Panc1 (cell line): ENCODE measurements around the gene OPHN1.
"Not testable (repeated sequence)": the region's sequence is repeated elsewhere in the genome, so short reads cannot be mapped to it uniquely, and the experiment has no call there.

Source experiments
- REST ChIP-seq, 2 experiments: IDR thresholded peaks; 2 replicates each; pipeline ENCODE4 v1.6.1; 2011 to 2012; ENCODE audit warnings: low read depth in 2 of 2, control low read depth in 1 of 2, low read length in 1 of 2, mild to moderate bottlenecking in 1 of 2, moderate library complexity in 1 of 2; ENCODE audit not compliant: insufficient read depth in 1 of 2
- TF ChIP-seq, protein P1 (sequence below): fragments of 450-650 bp; IDR thresholded peaks from 2 replicates; pipeline ENCODE4 v1.5.1; 2017; ENCODE audit warnings: mild to moderate bottlenecking

GRCh38 chrX:68070119-68070518 lies 363.2 kb downstream of the OPHN1 start:
- not testable (repeated sequence) for TF ChIP-seq REST (IDR thresholded peaks at IDR 0.05; ENCODE audit: insufficient read depth in 1 of 2, low read depth in 2 of 2, low read length in 1 of 2)
- TF ChIP-seq, protein P1, sequence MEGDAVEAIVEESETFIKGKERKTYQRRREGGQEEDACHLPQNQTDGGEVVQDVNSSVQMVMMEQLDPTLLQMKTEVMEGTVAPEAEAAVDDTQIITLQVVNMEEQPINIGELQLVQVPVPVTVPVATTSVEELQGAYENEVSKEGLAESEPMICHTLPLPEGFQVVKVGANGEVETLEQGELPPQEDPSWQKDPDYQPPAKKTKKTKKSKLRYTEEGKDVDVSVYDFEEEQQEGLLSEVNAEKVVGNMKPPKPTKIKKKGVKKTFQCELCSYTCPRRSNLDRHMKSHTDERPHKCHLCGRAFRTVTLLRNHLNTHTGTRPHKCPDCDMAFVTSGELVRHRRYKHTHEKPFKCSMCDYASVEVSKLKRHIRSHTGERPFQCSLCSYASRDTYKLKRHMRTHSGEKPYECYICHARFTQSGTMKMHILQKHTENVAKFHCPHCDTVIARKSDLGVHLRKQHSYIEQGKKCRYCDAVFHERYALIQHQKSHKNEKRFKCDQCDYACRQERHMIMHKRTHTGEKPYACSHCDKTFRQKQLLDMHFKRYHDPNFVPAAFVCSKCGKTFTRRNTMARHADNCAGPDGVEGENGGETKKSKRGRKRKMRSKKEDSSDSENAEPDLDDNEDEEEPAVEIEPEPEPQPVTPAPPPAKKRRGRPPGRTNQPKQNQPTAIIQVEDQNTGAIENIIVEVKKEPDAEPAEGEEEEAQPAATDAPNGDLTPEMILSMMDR: not testable (repeated sequence)
